Measurements from ENCODE around the gene DPEP2. TPM values are rescaled to one million over a fixed set of nuclear protein-coding genes. Genes with fewer than 3 reads are reported as not detected.
"Not testable (repeated sequence)": the region's sequence is repeated elsewhere in the genome, so short reads cannot be mapped to it uniquely, and the experiment has no call there.

Gene DPEP2
- total RNA-seq, result not detected in 3 replicates

DNA sequence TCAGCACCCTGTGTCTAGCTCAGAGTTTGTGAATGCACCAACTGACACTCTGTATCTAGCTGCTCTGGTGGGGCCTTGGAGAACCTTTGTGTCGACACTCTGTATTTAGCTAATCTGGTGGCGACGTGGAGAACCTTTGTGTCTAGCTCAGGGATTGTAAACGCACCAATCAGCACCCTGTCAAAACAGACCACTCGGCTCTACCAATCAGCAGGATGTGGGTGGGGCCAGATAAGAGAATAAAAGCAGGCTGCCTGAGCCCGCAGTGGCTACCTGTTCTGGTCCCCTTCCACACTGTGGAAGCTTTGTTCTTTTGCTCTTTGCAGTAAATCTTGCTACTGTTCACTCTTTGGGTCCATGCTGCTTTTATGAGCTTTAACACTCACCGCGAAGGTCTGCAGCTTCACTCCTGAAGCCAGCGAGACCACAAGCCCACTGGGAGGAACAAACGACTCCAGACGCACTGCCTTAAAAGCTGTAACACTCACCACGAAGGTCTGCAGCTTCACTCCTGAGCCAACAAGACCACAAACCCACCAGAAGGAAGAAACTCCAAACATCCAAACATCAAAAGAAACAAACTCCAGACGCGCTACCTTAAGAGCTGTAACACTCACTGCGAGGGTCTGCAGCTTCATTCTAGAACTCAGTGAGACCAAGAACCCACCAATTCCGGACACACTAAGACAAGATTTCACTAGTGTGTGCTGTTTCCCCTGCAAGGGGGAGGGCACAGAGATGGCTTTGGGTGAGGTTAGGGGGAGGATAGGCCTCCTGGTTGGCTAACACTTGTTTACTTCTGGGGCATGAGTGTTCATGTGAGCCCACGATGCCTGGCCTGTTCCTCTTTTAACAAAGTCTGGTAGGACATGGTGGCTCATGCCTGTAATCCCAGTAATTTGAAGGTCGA lies at the start of gene DPEP2:
Gene DPEP2 (minus strand): TSS at position 706 of the 910 bp plus-strand sequence. CDS start 6,272 bp downstream, outside the sequence.
- H3K4me3 Mint-ChIP-seq; H3K9me3 Mint-ChIP-seq; H3K4me1 Mint-ChIP-seq; H3K27ac Mint-ChIP-seq; DNase-seq (ENCODE audit: low spot score in 2 of 2, unreplicated experiment in 2 of 2); H3K36me3 Mint-ChIP-seq; H3K27me3 Mint-ChIP-seq (ENCODE audit: low read depth): not testable (repeated sequence)

DNA sequence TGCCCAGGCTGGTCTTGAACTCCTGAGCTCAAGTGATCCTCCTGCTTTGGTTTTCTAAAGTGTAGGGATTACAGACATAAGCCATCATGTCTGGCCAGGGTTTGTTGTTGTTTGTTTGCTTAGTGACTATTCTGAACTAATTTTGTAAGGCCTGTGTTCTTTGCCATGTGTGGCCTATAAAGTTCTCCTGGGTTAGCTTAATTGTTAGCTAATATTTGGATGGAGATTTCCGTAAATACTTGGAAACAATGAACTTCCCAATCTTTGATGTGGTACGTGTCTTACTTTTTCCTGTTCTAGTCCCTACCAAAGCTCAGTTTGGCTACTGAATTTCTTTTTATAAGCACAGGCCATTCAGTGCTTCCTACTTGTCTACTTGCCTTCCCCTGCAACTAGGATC lies 48.7 kb upstream of the DPEP2 start:
- Mint-ChIP-seq H3K9me3 (no peaks in the 10 kb centered on the region), H3K27me3 (ENCODE audit: low read depth) (no peaks in the 10 kb centered on the region), H3K27ac (no peak overlapping the region), H3K4me1 (no peaks in the 10 kb centered on the region), H3K4me3 (no peak overlapping the region), H3K36me3 (peaks cover 16% of the 10 kb centered on the region)
- TF ChIP-seq CTCF (IDR thresholded peaks at IDR 0.05; ENCODE audit: unreplicated experiment), result no peak
- DNase-seq (ENCODE audit: low spot score in 2 of 2, unreplicated experiment in 2 of 2), result no peak

- H3K27me3 Mint-ChIP-seq (ENCODE audit: low read depth), result no peaks in the 10 kb centered on the region
- no peak overlapping the region for H3K4me3 Mint-ChIP-seq
- TF ChIP-seq CTCF (IDR thresholded peaks at IDR 0.05; ENCODE audit: unreplicated experiment), result no peak
- no peaks in the 10 kb centered on the region for H3K4me1 Mint-ChIP-seq
- H3K9me3 Mint-ChIP-seq, result no peaks in the 10 kb centered on the region
- peaks cover 21% of the 10 kb centered on the region for H3K36me3 Mint-ChIP-seq
- DNase-seq (ENCODE audit: low spot score in 2 of 2, unreplicated experiment in 2 of 2), result no peak
- no peak overlapping the region for H3K27ac Mint-ChIP-seq
These were observed 46.8 kb upstream of the DPEP2 start for GRCh38 chr16:68046106-68046505.

DNA sequence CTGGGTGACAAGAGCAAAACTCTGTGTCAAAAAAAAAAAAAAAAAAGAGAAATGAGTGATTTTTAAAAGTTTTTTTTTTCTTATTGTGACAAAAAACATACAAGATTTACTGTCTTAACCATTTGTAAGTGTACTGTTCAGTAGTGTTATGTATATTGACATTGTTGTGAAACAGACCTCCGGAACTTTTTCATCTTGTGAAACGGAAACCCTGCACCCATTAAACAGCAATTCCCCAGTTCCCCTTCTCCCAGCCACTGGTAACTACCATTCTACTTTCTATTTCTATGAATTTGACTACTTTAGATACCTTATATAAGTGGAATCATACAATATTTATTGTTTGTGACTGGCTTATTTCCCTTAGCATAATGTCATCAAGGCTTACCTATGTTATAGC lies 42.5 kb upstream of the DPEP2 start:
- DNase-seq (ENCODE audit: low spot score in 2 of 2, unreplicated experiment in 2 of 2), result no peak
- H3K36me3 Mint-ChIP-seq, result peaks cover 22% of the 10 kb centered on the region
- no peak overlapping the region for H3K27ac Mint-ChIP-seq
- TF ChIP-seq CTCF (IDR thresholded peaks at IDR 0.05; ENCODE audit: unreplicated experiment), result no peak
- no peaks in the 10 kb centered on the region for H3K9me3 Mint-ChIP-seq
- no peaks in the 10 kb centered on the region for H3K27me3 Mint-ChIP-seq (ENCODE audit: low read depth)
- no peaks in the 10 kb centered on the region for H3K4me1 Mint-ChIP-seq
- no peak overlapping the region for H3K4me3 Mint-ChIP-seq

DNA sequence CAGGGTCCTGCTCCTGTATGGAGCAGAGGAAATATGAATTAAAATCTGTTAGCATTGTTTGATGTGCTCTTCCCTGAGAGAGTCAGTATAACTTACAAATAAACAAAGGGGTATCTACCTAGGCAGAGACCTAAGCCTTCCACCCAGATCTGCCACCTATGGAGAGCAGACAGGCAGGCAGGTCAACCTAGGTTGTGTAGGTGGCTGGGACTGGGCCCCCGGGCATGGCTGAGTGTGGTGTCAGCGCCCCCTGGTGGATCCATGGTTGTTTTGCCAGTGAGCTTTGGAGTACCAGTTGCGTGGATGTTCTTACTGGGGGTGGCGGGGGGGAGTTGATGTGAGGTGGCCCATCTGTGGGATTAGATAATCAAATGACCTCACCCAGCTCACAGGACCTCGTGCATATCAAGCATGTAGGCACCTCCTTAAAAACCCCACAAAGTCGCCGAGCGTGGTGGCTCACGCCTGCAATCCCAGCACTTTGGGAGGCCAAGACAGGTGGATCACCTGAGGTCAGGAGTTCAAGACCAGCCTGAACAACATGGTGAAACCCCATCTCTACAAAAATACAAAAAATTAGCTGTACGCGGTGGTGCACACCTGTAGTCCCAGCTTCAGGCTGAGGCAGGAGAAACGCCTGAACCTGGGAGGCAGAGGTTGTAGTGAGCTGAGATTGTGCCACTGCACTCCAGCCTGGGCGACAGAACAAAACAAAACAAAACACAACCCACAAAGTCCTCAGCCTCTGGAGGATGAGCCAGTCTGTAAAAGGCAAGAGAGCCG lies 41.4 kb upstream of the DPEP2 start:
- no peak overlapping the region for H3K27ac Mint-ChIP-seq
- H3K27me3 Mint-ChIP-seq (ENCODE audit: low read depth), result no peaks in the 10 kb centered on the region

More for the DNA sequence above, 41.4 kb upstream of the DPEP2 start:
- Mint-ChIP-seq H3K4me3 (no peak overlapping the region), H3K9me3 (no peaks in the 10 kb centered on the region), H3K36me3 (peaks cover 22% of the 10 kb centered on the region), H3K4me1 (no peaks in the 10 kb centered on the region)
- peak; percentile 46 to 82 for DNase-seq (ENCODE audit: low spot score in 2 of 2, unreplicated experiment in 2 of 2)
- TF ChIP-seq CTCF (IDR thresholded peaks at IDR 0.05; ENCODE audit: unreplicated experiment), result peak; percentile 80
